WTC11 (cell line): Measurements from ENCODE around the gene VGF.

Experiments used
- CTCF ChIP-seq: fragments of 200-600 bp; IDR thresholded peaks from 2 replicates; pipeline ENCODE4 v1.8.0; 2022; ENCODE audit warnings: antibody characterized with exemption
- ZBTB43 ChIP-seq: sonication (generic); formaldehyde crosslinking; IDR thresholded peaks from 2 replicates; pipeline ENCODE4 v1.8.1; 2023; ENCODE audit warnings: mild to moderate bottlenecking, missing genetic modification reagents

DNA sequence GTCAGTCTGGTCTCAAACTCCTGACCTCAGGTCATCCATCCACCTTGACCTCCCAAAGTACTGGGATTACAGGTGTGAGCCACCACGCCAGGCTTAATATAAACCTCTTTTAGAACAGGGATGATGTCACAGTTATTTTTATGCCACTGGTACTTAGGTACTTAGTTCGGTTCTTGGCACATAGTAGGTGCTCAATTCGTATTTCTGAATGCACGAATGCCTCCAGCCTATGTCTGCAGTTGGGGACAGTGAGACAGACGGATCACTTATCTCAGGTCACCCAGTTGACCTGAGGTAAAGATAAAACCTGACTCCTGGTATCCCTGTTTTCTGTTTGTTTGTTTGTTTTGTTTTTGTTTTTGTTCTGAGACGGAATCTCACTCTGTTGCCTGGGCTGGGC, 20.8 kb upstream of the VGF start:
- TF ChIP-seq ZBTB43 = no peak
- TF ChIP-seq CTCF = no peak
